ENCODE measurements around the gene FSTL5.

DNA sequence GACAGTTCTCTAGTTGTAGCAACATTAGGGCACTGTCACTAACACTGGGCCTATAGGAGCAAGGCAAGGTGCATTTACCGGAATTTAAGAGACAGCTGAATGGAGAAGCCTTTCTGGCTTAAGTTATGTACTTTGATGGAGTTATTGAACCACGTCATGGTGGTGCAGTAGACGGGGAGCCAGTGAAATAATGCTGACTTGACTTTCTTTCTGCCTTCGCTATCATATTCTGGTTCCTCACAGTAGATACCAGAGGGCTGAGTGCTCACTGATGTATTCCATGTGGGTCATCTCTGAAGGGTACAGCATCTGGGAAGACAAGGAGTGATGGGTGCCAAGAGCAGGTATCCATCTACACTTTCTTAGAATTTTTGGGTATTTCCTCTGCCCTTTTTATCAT lies 802.8 kb downstream of the FSTL5 start:
- no peak for TF ChIP-seq JUN (CRISPR knock-in tag; IDR thresholded peaks at IDR 0.05)
- TF ChIP-seq ZNF709 (CRISPR knock-in tag; IDR thresholded peaks at IDR 0.05) = no peak
- no peak for TF ChIP-seq GABPB1 (CRISPR knock-in tag; IDR thresholded peaks at IDR 0.05)
- TF ChIP-seq PTBP1 (IDR thresholded peaks at IDR 0.05; ENCODE audit: low read depth, low read length, poor library complexity, severe bottlenecking) = no peak
